HepG2 (cell line): ENCODE results near the gene HDHD3. TPM values are rescaled to one million over a fixed set of nuclear protein-coding genes. Genes with fewer than 3 reads are reported as not detected.

Experiments
- BRF2 ChIP-seq: sonication (generic); formaldehyde crosslinking; IDR thresholded peaks from 2 replicates; pipeline ENCODE4 v1.8.1; 2022; ENCODE audit warnings: mild to moderate bottlenecking, missing genetic modification reagents
- CBX1 ChIP-seq: IDR thresholded peaks from one replicate; pipeline ENCODE4 v1.6.1; 2016; ENCODE audit warnings: antibody characterized with exemption, low read depth
- EHMT2 ChIP-seq: fragments of 200-600 bp; sonication (generic); IDR thresholded peaks from 2 replicates; pipeline ENCODE4 v1.7.0; 2017; ENCODE audit warnings: antibody characterized with exemption, low read depth, low read length, borderline replicate concordance
- FOXP1 ChIP-seq, 2 experiments: fragments of 450-650 bp in 1 of 2; IDR thresholded peaks; 2 replicates each; pipeline ENCODE4 v1.6.1; 2017 to 2018; ENCODE audit warnings: antibody characterized with exemption in 1 of 2
- MED1 ChIP-seq: sonication (generic); formaldehyde crosslinking; IDR thresholded peaks from 2 replicates; pipeline ENCODE4 v1.4.0; 2020; ENCODE audit warnings: missing genetic modification reagents
- MYC ChIP-seq: sonication (generic); formaldehyde crosslinking; IDR thresholded peaks from 2 replicates; pipeline ENCODE4 v1.9.0; 2021; ENCODE audit warnings: missing genetic modification reagents, borderline replicate concordance
- RXRB ChIP-seq: IDR thresholded peaks from 2 replicates; pipeline ENCODE4 v1.6.1; 2016; ENCODE audit warnings: borderline replicate concordance, missing genetic modification reagents, missing compliant biosample characterization
- SATB2 ChIP-seq: sonication (generic); formaldehyde crosslinking; IDR thresholded peaks from 2 replicates; pipeline ENCODE4 v1.5.0; 2020; ENCODE audit warnings: missing genetic modification reagents
- TAF15 ChIP-seq: fragments of 200-400 bp; formaldehyde crosslinking; IDR thresholded peaks from one replicate; pipeline ENCODE4 v1.6.1; 2018; ENCODE audit warnings: mild to moderate bottlenecking, low read depth, low read length; ENCODE audit not compliant: poor library complexity, severe bottlenecking
- TSC22D2 ChIP-seq: sonication (generic); formaldehyde crosslinking; IDR thresholded peaks from 2 replicates; pipeline ENCODE4 v1.5.1; 2020; ENCODE audit warnings: missing genetic modification reagents, mild to moderate bottlenecking, borderline replicate concordance
- ZBTB10 ChIP-seq: sonication (generic); formaldehyde crosslinking; IDR thresholded peaks from 2 replicates; pipeline ENCODE4 v1.4.0; 2020; ENCODE audit warnings: missing genetic modification reagents, borderline replicate concordance
- ZMAT3 ChIP-seq: sonication (generic); formaldehyde crosslinking; conservative IDR thresholded peaks from 2 replicates; pipeline ENCODE4 v1.7.0; 2021; ENCODE audit warnings: missing genetic modification reagents
- ZNF335 ChIP-seq: sonication (generic); formaldehyde crosslinking; IDR thresholded peaks from 2 replicates; pipeline ENCODE4 v1.4.0; 2020; ENCODE audit warnings: missing genetic modification reagents
- ZNF382 ChIP-seq: sonication (generic); formaldehyde crosslinking; IDR thresholded peaks from 2 replicates; pipeline ENCODE4 v1.5.0; 2020; ENCODE audit warnings: missing genetic modification reagents, mild to moderate bottlenecking, borderline replicate concordance
- ZNF609 ChIP-seq: sonication (generic); formaldehyde crosslinking; IDR thresholded peaks from 2 replicates; pipeline ENCODE4 v1.4.0; 2020; ENCODE audit warnings: mild to moderate bottlenecking, missing genetic modification reagents, borderline replicate concordance
- ZNF687 ChIP-seq: sonication (generic); formaldehyde crosslinking; IDR thresholded peaks from 2 replicates; pipeline ENCODE4 v1.5.1; 2020; ENCODE audit warnings: mild to moderate bottlenecking, missing genetic modification reagents, moderate library complexity
- polyA plus RNA-seq, 8 experiments: library from polyadenylated mRNA; depleted of rRNA in 3 of 8; stranded (reverse) in 7 of 8; unstranded in 1 of 8; fragments of >200 nt; fragmentation: Illumina TruSeq in 4 of 8; extraction: Trizol in 4 of 8; gene quantifications; 2 replicates each; pipeline versions ENCODE4 v1.2.1 to v1.2.3, GENCODE V29; 2011 to 2016; ENCODE audit warnings: low read depth in 4 of 8, missing spikeins in 1 of 8, mixed read lengths in 1 of 8; ENCODE audit not compliant: insufficient read depth in 1 of 8
- total RNA-seq, 5 experiments: library from RNA; depleted of rRNA; stranded (reverse); fragments of >200 nt; fragmentation: Illumina TruSeq; extraction: Trizol; gene quantifications; 2 replicates each; pipeline ENCODE4 v1.2.3, GENCODE V29; 2016; ENCODE audit warnings: low read depth in 1 of 5

Gene HDHD3
- total and polyA plus RNA-seq, 2 of the 13 experiments (the other 11 are each of a cell fraction or from before 2014, with no cell fraction given) = 23.1 to 38.5 TPM

GRCh38 chr9:113387560-113388230, 10.9 kb upstream of the HDHD3 start (continued):
- TF ChIP-seq ZBTB10 (CRISPR knock-in tag) = no peak
- TF ChIP-seq FOXP1 (IDR thresholded peaks at IDR 0.05) = no peak
- TF ChIP-seq FOXP1 (CRISPR knock-in tag; IDR thresholded peaks at IDR 0.05) = no peak
- no peak for TF ChIP-seq ZNF382 (CRISPR knock-in tag)
- TF ChIP-seq CBX1 = no peak
- no peak for TF ChIP-seq ZNF335 (CRISPR knock-in tag)
- TF ChIP-seq TSC22D2 (CRISPR knock-in tag) = no peak
- TF ChIP-seq ZNF609 (CRISPR knock-in tag) = peak; percentile 68; the same call in 1 of the 2 replicates
- TF ChIP-seq RXRB = peak; percentile 94
- TF ChIP-seq SATB2 = no peak
- TF ChIP-seq TAF15 = no peak
- TF ChIP-seq EHMT2 = no peak
- TF ChIP-seq ZMAT3 (CRISPR knock-in tag) = peak; percentile 51; the same call in 1 of the 2 replicates
- TF ChIP-seq ZNF687 (CRISPR knock-in tag) = peak; percentile 99
- TF ChIP-seq MED1 (CRISPR knock-in tag) = peak; percentile 94
- TF ChIP-seq MYC (CRISPR knock-in tag) = peak; percentile 53; the same call in 1 of the 2 replicates
- TF ChIP-seq BRF2 = no peak
